Measurements from ENCODE around the gene HSD11B1L. TPM values are rescaled to one million over a fixed set of nuclear protein-coding genes. Genes with fewer than 3 reads are reported as not detected.

HSD11B1L gene
- total and polyA plus RNA-seq, 7 donors = 4.2 to 37.1 (median 19.9) TPM

DNA sequence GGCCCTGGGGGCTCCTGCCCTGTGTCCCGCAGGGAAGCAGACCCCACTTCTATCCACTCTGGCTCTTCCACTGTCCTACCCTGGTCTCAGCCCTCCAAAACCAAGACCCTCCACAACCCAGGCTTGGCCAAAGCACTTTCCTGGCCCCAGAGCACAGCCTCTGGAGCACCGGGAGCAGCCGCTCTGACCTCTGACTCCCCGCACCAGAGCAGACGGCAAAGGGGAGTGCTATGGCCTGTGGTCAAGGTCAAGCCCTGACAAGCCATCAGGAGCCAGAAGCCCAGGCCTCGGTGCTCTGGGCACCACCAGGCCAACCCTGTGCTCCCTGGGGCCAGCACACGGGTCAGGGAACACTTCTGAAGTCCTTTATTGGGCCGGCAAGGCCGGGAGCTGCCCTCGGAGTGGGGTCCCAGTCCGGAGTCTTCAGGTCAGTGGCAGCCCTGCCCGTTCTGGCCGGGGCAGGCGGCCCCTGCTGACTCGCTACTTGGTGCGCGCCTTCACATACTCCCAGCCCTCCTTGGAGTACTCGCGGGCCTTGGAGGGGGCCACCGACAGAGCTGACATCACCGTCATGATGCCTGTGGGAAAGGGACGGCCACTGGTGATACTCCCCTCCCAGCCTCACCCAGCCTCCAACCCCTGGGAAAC lies 2.6 kb upstream of the HSD11B1L start:
- WGBS, 2 donors = 94% methylated on average over 22 of the region's 22 CpGs
- no peaks in the 10 kb centered on the region for H3K27me3 ChIP-seq
- no peak for DNase-seq
- intact Hi-C loops (cut with DNase I) = no loop called here
- H3K36me3 ChIP-seq = peaks cover 0 to 10% (median 3%) of the 10 kb centered on the region in 4 donors
- no peak overlapping the region for H3K4me3 ChIP-seq
- H3K4me1 ChIP-seq = peaks cover 0 to 18% (median 16%) of the 10 kb centered on the region in 4 donors
- H3K27ac ChIP-seq = no peak overlapping the region
- no peaks in the 10 kb centered on the region for H3K9me3 ChIP-seq
- TF ChIP-seq POLR2A (IDR thresholded peaks at IDR 0.05) = no peak

DNA sequence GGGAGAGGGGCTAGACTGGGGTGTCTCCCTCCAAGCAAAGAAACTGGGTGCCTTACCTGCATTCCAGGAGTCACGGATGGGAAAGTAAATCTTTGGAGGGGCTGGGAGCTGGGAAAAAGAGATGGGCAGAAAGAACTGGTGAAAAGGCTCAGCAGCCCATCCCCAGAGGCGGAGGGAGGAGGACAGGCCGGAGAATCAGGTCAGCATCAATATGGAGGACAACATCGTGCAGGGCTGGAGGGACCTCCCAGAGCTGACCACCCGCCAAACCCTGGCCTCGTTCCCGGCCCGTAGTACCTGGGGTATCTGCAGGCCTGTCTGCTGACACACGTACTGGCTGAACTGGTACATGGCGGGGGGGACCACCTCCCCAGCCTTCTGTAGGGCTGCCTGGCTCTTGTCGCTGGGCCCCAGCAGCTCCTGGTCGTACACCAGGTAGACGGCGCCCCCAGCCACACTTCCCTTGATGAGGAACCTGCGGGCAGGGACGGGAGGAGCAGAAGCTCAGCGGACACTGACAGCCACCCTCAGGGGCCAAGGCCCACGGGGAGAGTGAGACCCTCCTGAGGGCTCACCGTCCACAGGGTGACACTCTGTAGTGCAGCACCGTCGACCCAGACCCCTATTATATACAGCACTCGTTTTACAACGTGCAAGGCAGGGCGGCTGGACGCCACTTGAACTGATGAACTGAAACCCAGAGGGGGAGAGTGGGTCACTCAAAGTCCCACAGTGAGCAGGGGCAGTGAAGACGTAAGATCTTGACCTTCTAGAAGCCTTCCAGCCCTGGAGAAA lies 1.3 kb upstream of the HSD11B1L start:
- H3K27me3 ChIP-seq = no peaks in the 10 kb centered on the region
- peak overlapping the region; percentile 79 to 97 (median 88) for H3K4me3 ChIP-seq
- intact Hi-C loops (cut with DNase I) = loop anchor here (2.0 kb wide), 1 partner anchor 57 kb away; the partner anchor contains the start of genes SAFB and SAFB2
- H3K9me3 ChIP-seq = no peaks in the 10 kb centered on the region
- peaks cover 0 to 18% (median 16%) of the 10 kb centered on the region in 4 donors for H3K4me1 ChIP-seq
- DNase-seq = peak; percentile 77
- H3K36me3 ChIP-seq = peaks cover 0 to 10% (median 3%) of the 10 kb centered on the region in 4 donors
- TF ChIP-seq POLR2A (IDR thresholded peaks at IDR 0.05) (no peak), EP300 (IDR thresholded peaks at IDR 0.05) (no peak), POLR2AphosphoS5 (IDR thresholded peaks at IDR 0.05) (no peak)
- TF ChIP-seq, protein P1, sequence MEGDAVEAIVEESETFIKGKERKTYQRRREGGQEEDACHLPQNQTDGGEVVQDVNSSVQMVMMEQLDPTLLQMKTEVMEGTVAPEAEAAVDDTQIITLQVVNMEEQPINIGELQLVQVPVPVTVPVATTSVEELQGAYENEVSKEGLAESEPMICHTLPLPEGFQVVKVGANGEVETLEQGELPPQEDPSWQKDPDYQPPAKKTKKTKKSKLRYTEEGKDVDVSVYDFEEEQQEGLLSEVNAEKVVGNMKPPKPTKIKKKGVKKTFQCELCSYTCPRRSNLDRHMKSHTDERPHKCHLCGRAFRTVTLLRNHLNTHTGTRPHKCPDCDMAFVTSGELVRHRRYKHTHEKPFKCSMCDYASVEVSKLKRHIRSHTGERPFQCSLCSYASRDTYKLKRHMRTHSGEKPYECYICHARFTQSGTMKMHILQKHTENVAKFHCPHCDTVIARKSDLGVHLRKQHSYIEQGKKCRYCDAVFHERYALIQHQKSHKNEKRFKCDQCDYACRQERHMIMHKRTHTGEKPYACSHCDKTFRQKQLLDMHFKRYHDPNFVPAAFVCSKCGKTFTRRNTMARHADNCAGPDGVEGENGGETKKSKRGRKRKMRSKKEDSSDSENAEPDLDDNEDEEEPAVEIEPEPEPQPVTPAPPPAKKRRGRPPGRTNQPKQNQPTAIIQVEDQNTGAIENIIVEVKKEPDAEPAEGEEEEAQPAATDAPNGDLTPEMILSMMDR (IDR thresholded peaks at IDR 0.05) = no peak
- 20 to 31% methylated on average over 26 of the region's 26 CpGs for WGBS, 2 donors
- H3K27ac ChIP-seq = peak overlapping the region; percentile 89 to 98 (median 92)

DNA sequence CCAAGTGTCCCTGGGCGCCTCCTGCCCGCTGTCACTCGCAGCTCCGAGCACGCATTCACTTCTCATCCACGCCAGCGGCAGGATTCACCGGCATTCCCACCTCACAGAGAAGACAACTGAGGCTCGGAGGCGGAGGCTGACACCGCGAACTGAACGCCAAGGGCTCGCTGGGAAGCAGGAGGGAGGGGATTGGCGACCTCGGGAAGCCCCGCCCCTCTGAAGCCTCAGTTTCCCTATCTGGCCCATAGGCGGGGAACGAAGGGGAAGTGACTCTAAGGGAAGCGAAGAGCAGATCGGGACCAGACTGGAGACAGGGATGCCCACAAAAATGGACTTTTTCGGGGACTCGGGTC lies 767 bp upstream of the HSD11B1L start:
- Histone ChIP-seq H3K4me1 (peaks cover 0 to 18% (median 16%) of the 10 kb centered on the region in 4 donors), H3K4me3 (peak overlapping the region; percentile 79 to 97 (median 88)), H3K27ac (peak overlapping the region; percentile 89 to 98 (median 92)), H3K9me3 (no peaks in the 10 kb centered on the region), H3K36me3 (peaks cover 0 to 10% (median 3%) of the 10 kb centered on the region in 4 donors), H3K27me3 (no peaks in the 10 kb centered on the region)
- DNase-seq = peak; percentile 79
- intact Hi-C loops (cut with DNase I) = loop anchor here (2.0 kb wide), 1 partner anchor 57 kb away; the partner anchor contains the start of genes SAFB and SAFB2
- 0% methylated on average over 23 of the region's 23 CpGs for WGBS, 2 donors
- TF ChIP-seq POLR2A (IDR thresholded peaks at IDR 0.05) = peak in 1 of 2 donors; percentile 33
- no peak for TF ChIP-seq POLR2AphosphoS5 (IDR thresholded peaks at IDR 0.05)

DNA sequence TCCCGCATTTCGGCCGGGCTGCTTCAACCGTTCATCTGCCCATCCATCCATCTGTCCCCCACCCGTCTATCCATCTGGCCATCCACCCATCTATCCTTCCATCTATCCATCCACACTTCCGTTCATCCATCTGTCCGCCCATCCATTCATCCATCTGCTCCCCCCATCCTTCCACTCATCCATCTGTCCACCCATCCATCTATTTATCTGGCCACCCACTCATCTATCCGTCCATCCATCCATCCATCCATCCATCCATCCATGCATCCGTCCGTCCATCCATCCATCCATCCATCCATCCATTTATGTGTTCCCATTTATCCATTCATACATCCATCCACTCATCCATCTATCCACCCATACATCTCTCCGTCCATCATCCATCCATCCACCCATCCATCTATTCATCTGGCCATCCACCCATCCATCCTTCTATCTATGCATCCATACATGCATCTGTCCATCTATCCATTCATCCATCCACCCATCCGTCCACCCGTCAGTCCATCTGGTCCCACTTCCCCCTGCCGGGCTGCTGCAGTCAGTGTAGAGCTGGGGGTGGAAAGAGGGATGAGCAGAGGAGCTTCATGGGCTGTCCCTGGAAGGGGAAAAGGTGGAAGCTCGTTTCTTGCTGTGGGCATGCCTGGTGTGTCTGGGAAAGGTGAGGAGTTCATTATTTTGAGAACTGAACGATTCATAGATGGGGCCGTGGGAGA lies 722 bp downstream of the HSD11B1L start:
- H3K4me3 ChIP-seq = peak overlapping the region; percentile 79 to 97 (median 88)
- no peaks in the 10 kb centered on the region for H3K27me3 ChIP-seq
- no peak for TF ChIP-seq POLR2AphosphoS5 (IDR thresholded peaks at IDR 0.05)
- TF ChIP-seq POLR2A (IDR thresholded peaks at IDR 0.05) = no peak
- TF ChIP-seq, protein P1 (IDR thresholded peaks at IDR 0.05) = no peak
- no peak for TF ChIP-seq EP300 (IDR thresholded peaks at IDR 0.05)
- H3K36me3 ChIP-seq = peaks cover 0 to 10% (median 3%) of the 10 kb centered on the region in 4 donors
- H3K27ac ChIP-seq = peak overlapping the region; percentile 89 to 98 (median 92)
- H3K4me1 ChIP-seq = peaks cover 0 to 24% (median 19%) of the 10 kb centered on the region in 4 donors
- no peak for DNase-seq
- no peaks in the 10 kb centered on the region for H3K9me3 ChIP-seq
- intact Hi-C loops (cut with DNase I) = loop anchor here (2.0 kb wide), 1 partner anchor 59 kb away; the partner anchor contains the start of genes SAFB and SAFB2
- 66 to 68% methylated on average over 17 of the region's 17 CpGs for WGBS, 2 donors

DNA sequence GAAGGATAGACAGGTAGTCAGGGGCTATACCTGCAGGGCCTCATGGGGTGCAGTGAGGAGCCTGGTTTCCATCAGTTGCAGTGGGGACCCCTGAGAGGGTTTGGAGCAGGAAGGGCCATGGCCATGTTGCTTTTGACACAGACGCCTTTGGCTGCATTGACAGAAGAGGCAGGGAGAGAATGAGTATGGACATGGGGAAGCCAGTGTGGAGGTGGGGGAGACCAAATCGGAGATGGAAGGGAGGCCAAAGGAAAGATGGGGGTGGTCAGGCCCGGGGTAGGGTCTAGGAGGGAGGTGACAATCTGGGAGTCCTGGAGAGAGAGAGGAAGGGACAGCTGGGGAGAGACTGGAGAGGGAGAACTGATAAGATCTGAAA lies 1.3 kb downstream of the HSD11B1L start:
- no peaks in the 10 kb centered on the region for H3K27me3 ChIP-seq
- H3K4me1 ChIP-seq = peaks cover 0 to 29% (median 19%) of the 10 kb centered on the region in 4 donors
- intact Hi-C loops (cut with DNase I) = no loop called here
- no peak overlapping the region for H3K4me3 ChIP-seq
- H3K36me3 ChIP-seq = peaks cover 0 to 10% (median 3%) of the 10 kb centered on the region in 4 donors
- TF ChIP-seq, protein P1 (IDR thresholded peaks at IDR 0.05) = no peak
- TF ChIP-seq POLR2AphosphoS5 (IDR thresholded peaks at IDR 0.05) (no peak), POLR2A (IDR thresholded peaks at IDR 0.05) (no peak), EP300 (IDR thresholded peaks at IDR 0.05) (no peak)
- no peak for DNase-seq
- H3K9me3 ChIP-seq = no peaks in the 10 kb centered on the region
- H3K27ac ChIP-seq = no peak overlapping the region
- WGBS, 2 donors = 90 to 93% methylated on average over 3 of the region's 3 CpGs

Measured in sigmoid colon (tissue), 7 donors.